Activated CD4-positive, alpha-beta T cell treated with anti-CD3 and anti-CD28 coated beads, Interleukin-10, Interleukin-2, amounts not matched to agents 100 ng/mL and 50 ng/mL, durations not matched to agents 16 hours and 8 hours (primary cell): ENCODE data around the gene SYNJ1.
"Not testable (repeated sequence)": the region's sequence is repeated elsewhere in the genome, so short reads cannot be mapped to it uniquely, and the experiment has no call there.

Experiments
- DNase-seq: peaks from one replicate; pipeline ENCODE4 v3.0.0-alpha.2; 2020

The SYNJ1 gene

DNA sequence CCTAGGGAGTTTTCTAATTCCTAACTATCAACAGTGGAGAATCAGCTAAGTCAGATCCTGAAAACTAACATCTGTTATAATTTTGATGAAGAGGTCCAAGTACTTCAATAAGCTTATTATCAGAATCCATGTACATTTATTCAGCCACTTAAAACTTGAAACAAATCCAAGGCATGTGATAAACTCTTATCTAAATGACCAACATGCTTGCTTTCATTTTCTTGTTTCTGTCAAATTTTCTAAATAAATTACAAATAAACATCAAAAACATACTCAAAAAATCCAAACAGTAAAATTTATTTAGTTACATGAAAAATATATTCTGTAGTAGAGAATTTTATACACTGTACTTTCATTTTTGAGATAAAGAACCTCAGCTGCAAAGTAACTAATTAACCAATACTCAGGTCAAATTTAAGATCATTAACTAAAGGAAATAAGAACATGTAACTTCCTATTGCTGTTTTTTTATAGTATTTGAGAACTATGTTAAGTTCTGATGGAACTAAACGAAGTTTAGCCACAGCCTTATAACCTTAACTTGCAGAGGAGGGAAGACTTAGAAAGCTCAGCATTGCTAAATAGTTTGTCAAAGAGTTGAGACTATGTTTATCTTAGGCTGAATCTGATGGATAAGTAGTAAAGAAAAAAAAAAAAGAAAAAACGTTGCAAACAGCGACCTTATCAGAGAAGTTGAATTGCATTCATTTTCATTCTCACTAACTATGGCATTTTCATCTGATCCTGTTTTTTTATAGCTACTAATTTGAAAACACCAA is 44.9 kb downstream of the SYNJ1 start:
- no peak for DNase-seq

DNA sequence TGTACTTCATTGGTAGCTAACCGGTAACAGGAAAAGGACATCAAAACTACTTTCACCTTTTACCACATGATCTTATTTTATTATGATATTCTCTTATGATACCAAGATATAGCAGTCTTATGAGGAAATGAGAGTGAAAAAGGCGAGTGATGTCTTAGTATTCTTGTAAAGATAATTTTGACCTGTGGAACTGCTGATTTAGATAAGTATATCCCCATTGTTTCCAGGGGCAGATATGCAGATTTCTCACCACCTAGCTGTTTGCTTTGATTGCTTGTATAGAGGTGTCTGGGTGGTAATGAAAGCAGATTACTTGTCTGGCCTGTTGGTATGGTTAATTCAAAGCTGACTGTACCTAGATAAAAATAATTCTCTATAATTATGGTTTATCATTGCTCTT is 53.1 kb downstream of the SYNJ1 start:
- DNase-seq, result no peak

DNA sequence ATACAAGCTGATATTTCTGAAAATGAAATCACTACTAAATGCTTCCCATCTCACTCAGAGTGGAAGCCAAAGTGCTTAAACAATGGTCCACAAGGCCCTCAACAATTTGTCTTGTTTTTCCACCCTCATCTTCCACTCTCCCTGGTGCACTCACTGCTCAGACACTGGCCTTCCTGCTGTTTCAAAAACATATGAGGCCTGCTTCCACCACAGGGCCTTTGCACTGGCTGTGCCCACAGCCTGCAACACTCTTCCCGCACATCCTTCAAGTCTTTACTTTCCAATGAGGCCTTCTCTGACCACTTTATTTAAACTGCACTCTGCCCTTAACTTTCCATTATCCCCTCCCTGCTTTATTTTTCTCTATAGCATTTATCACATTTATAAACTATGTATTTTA is 53.8 kb downstream of the SYNJ1 start:
- DNase-seq, result no peak

DNA sequence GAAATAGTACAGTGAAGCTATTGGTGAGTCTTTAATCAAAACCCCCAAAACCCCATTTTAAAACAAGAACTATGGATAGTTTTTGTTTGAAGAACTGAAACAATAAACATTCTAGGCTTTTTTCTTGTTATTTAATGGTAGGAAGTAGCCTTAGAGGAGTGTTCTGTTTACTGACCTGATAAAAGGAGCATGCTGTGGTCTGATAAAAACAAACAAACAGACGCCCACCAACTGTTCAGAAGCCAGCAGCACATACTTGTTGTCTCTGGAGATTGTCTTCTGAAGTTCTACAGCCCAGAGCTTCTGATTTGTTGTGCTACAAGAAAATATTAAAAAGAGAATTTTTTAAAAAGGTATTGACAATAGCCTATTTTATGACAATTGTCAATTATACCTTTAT is 61.6 kb downstream of the SYNJ1 start:
- DNase-seq, result no peak

DNA sequence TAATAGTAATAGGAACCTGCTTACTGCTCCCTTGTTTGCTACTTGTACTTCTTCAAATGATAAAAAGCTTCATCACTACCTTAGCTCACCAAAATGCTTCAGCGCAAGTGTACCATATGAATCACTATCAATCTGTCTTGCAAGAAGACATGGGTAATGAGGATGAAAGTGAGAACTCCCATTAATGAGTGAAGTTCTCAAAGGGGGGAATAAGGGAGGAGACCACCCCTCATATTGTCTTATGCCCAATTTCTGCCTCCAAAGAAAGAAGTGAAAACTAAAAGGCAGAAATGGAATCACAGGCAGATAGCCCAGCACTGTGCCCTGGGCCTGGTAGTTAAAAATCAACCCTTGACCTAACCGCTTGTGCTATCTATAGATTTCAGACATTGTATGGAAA is 63.7 kb downstream of the SYNJ1 start:
- DNase-seq, result not testable (repeated sequence)

DNA sequence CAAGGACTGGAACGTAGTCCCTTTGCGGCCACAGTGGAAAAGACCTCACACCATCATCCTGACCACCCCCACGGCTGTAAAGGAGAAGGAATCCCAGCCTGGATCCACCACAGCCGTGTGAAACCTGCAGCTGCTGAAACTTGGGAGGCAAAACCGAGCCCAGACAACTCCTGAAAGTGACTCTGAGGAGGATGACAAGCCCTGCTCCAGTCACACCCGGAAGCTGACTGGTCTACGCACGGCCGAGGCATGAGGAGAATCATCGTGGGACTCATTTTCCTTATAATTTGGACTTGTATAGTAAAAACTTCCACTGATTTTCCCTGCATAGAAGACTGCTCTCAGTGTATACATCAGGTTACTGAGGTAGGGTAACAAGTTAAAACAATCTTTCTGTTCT is 65.8 kb downstream of the SYNJ1 start:
- DNase-seq, result not testable (repeated sequence)

DNA sequence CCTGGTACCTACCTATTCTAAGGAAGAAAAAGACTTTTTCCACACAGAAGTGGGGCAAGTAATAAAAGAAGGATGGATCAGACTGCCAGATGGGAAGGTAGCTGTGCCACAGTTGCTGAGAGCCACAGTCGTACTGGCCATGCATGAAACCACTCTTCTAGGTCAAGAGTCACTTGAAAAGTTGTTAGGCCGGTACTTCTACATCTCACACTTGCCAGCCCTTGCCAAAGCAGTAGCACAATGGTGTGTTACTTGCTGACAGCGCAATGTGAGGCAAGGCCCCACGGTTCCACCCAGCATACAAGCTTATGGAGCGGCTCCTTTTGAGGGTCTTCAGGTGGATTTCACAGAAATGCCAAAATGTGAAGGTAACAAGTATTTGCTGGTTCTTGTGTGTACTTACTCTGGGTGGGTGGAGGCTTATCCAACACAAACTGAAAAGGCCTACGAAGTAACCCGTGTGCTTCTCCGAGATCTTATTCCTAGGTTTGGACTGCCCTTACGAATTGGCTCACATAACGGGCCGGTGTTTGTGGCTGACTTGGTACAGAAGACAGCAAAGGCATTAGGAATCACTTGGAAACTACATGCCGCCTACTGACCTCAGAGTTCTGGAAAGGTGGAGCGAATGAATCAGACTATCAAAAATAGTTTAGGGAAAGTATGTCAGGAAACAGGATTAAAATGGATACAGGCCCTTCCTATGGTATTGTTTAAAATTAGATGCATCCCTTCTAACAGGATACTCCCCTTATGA is 66.6 kb downstream of the SYNJ1 start:
- not testable (repeated sequence) for DNase-seq

DNA sequence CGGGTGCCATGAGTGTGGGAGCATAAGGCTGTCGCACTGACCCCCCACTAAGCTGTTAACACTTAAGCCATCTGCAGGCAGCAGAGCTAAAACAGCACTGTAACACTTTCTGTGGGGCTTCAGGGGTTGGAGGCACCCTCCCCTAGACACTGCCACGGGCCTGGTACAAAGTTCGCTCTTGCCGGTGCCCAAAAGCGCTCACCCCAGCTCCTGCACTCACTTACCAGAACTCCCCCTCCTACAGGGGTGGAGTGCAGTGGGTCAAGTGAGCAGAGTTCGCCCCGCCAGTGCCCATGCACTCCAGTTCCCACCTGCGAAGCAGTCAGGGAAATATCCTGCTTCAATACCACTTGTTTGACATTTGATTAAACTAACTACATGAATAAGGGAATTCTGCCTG is 69.3 kb downstream of the SYNJ1 start:
- no peak for DNase-seq

DNA sequence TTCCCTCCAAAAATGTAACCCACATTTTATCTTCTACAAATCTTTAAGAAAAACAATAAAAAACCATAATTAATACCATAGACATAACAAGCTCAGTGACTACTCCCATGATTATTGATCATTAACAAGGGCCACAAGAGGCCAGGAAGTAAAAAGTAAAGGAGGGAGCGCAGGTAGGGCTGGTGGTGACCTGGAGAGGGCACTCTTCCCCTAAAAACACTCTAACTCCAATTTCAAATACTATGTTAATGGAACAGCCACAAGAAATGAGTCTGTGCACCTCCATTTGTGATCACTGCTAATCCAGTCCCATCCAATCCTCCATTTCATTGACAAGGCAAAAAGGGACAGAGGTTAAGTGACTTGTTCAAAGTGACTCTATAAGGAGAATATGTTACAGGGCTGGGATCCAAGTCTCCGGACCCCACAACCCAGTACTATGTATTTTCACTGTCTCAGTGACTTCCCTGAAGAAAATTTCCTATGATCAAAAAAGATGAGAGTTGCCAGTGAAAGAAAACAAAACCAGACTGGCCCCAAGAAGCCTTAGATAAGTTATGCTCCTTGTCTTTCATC is 74.4 kb downstream of the SYNJ1 start:
- peak; percentile 34 for DNase-seq

DNA sequence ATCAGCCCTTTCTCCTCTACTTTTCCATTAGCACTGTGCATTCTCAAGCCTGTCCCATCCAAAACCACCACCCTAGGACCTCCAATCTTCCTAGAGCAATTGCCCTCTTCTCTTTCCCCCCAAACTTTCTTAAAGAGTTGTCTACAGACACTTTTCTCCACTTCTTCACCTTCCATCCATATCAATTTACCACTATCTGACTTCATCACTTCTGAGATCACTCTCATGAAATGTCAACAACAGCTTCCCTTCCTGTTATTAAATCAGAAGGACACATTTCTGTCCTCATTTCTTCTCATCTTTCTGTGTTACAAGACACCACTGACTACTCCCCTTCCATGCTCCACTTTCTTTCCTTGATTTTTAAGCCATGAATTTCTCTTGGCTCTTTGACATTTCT is 79.6 kb downstream of the SYNJ1 start:
- DNase-seq, result no peak

DNA sequence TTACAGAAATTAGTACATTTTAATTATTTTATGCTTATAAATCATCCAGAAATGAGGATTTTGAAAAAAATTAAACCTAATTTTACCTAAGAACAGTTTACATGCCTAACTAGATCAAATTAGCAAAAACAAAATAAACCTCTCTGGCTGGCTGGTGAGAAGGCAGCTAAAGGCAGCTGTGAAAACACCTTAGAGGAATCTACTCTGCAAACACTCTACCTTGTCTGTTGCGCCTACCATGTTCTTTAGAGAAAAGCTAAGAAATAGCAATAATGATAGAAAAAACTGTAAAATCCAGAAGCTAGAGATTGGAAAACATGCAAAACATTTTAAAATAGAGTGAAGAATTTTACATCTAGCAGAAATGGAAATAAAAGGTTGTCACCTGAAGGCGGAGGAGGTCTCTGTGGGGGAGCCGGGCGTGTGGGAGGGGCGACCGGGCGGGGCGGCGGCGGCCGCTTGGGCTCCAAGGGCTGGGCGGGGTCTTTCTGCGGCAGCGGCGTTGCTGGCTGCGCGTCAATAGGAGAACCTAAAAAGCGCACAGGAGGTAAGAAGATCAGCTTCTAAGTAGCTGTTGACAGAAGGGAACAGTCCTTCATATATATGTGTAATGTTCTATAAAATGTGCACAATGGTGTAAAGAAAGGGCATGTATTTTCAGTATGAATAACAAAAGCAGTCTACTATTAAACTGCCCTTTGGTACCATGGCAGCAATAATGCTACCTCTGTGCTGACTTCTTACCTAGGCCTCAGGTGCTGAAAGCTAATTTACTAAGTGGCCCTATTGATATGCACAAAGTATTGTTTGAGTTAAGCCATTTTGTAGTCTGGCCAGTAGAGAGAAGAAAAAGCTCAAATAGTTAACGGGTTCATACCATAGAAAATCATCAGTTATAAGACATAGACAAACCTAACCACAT is 82.3 kb downstream of the SYNJ1 start:
- no peak for DNase-seq

DNA sequence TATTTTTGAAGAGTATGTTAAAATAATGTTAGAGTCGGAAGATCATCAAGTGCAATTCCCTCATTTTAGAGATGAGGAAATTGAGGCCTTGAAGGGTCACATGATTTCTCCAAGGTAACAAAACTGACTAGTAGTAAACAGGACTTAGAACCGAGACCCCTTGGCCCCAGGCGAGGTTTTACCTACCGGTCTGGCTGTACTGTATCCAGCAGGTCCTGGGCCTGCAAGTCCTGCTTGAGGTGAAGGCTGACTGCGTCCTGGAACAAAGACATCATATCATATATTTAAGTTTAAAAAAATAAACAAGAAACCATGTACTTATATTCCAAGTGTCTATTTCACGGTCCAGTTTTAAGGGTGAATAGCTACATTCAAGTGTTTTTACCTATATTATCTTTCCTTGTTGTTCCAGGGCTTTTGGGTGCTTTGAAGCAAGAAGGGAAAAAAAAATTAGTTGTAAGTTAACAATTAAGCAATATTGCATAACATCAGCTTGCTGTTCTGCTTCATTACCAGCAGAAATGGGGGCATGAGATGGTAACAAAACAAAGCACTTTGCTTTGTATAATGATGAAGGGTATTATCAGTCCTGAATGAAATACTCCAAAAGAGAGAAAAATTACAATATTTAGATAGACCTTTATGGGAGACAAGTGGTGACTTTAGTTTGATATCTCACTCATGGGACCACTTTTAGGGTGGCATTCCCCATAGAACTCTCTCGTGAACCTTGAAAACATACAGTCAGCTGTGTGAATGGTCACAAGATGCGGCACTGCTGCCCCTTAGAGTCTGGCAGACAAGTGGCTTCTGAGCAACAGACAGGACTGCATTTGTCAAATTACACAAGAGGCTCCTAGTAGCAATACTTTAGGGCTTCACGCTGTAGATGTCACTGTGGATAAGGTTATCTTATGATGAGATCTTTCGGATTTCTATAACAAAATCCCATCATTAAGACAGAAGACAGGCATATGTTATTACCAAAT is 85.8 kb downstream of the SYNJ1 start:
- DNase-seq, result no peak

DNA sequence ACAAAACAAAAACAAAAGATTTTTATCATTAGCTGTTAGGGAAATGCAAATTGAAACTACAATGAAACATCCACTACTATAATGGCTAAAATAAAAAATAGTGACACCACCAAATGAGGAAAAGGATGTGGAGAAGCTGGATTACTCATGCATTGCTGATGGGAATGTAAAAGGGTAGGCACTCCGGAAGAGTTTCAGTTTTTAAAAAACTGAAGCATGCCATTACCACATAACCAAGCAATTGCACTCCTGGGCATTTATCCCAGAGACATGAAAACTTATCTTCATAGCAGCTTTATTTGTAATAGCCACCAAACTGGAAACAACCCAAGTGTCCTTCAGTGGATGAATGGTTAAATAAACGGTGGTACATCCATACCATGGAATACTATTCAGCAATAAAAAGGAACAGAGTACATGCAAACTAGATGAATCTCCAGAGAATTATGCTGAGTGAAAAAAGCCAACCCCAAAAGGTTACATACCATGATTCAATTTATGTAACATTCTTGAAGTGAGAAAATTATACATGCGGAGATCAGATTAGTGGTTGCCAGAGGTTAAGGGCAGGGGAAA is 101.1 kb downstream of the SYNJ1 start:
- no peak for DNase-seq

DNA sequence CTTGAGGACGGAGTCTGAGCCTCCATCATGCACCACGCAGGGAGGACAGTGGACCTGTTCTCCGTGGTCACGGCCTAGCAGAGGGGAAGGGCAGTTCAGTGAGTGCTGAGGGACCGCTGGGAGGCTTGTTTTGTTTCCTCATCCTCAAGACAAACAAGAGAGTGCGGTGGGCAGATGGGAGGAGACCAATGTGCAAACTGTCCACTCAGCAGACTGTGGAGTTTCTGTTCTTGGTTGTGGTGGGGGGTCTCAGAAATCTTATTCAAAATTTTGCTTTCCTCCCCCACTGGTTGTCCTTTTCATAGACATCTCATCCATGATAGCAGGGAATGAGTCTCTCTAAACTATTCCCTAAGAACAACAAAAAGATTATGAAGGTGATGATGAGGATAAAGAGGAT is 109.6 kb downstream of the SYNJ1 start:
- not testable (repeated sequence) for DNase-seq

DNA sequence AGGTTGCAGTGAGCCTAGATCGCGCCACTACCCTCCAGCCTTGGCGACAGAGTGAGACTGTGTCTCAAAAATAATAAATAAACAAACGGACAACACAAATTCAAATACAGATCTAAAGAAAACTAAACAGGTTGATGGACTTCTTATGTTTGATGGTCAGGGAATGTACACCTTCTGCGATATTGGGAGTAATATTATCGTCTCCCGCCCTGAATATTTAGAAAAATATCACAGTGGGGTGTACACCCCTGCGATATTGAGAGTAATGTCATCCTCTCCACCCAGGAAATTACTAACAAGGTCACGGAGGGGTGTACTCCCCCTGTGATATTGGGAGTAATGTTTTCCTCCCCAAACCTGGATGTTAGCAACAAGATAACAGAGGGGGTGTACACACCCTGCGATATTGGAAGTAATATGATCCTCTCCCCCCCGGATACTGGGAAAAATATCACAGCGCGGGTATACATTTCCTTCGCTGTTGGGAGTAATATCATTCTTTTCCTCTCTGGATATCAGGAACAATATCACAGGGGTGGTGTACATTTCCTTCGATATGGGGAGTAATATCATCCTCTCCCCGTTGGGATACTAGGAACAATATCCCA is 114.3 kb downstream of the SYNJ1 start:
- DNase-seq, result no peak

DNA sequence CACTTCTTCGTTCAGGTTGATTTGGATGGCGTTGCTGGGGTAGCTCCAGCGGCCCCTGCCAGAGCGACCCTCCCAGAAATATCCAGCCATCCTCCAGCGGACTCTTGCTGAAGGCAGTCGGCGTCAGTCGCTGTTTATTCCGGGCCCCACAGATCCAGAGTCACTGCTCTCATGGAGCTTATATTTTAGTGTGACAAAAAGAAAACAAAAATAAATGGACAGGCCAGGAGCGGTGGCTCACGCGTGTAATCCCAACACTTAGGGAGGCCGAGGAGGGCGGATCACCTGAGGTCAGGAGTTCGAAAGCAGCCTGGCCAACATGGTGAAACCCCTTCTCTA is 114.8 kb downstream of the SYNJ1 start:
- no peak for DNase-seq

DNA sequence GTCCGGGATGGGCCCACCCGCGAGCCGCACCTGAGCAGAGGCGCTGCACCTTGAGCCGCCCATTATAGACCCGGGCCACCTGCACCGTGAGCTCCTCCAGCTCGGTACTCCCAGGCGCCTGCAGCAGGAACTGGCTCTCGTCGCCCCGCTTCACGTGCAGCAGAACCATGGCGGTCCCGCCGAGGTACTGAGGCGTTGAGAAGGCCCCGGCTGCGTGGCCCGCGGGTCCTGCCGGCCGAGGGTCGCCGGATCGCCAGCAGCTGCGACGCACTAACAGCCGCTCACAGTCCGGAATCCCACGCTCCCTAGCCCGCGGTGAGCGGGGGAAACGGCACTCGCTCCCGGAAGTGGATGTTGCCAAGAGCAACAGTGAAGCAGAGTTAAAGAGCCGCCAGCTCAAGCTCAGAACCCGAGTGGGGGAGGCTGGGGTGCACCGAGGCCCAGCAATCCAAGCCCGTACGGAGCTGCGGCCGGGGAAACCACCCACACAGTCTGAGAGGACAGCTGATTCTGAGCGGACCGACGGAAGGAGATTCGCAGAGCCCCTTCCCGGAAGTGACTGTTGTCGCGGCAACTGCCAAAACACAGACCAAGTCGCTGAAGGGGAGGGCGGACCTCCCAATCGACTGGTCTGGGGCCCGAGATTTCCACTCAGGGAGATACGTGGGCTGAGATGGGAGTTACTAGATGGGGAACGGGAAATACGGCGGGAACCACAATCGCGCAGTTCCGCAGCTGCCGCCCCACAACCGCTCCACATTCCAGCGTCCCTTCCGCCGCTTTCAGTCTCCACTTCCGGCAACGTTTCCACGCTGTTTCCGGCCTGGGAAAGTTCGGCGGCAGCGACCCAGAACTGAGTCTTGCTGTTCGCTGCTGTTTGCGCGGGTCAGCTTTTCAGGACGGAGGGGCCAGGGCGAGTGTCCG is 115.5 kb downstream of the SYNJ1 start, which contains the start of gene CFAP298:
CFAP298 (minus strand) TSS at position 303 of the 924 bp plus-strand sequence; CDS start at position 169, 134 bp downstream.
- peak; percentile 93 for DNase-seq

DNA sequence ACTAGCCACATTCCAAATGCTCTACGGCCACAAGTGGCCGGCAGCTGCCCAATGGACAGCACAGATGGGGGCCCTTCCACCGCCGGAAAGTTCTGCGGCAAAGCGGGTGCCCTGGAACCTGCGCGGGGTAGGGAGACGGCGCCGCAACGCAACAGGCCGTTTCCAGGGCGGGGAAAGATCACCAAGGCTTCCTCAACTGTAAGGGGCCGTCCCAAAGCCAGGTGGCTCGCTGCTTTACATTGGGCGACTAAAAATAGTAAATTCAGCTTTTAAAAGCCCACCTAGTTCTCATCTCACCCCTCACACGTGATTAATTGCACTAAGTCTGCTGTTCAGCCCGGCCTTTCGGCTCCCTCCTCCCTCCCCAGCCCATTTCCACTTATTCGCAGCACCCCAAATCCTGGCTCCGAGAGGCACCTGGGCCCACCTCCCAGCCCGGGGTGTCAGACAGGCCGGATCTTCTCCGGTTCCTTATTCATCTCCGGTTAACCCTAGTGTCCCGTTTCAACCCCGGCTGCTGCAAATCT is 116.3 kb downstream of the SYNJ1 start:
- peak; percentile 46 for DNase-seq

DNA sequence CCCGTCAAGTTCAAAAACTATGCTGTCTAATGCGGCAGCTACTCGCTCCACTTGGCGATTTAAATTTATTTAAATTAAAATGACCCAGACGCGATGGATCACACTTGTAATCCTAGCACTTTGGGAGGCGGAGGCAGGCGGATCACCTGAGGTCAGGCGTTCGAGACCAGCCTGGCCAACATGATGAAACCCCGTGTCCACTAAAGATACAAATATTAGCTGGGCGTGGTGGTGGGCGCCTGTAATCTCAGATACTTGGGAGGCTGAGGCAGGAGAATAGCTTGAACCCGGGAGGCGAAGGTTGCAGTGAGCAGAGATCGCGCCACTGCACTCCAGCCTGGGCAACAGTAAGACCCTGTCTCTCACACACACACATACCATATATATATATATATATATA is 116.9 kb downstream of the SYNJ1 start:
- DNase-seq, result not testable (repeated sequence)
